Ovary (tissue), 3 donors: ENCODE data around the gene DEPDC1B.

Experiments
- CTCF ChIP-seq, 3 donors: fragments of 450-650 bp in 2 of 3; fragments of 200-600 bp in 1 of 3; IDR thresholded peaks; one replicate each; pipeline versions ENCODE4 v1.5.1 to v1.8.0; 2016 to 2022; ENCODE audit warnings: antibody characterized with exemption in 3 of 3, mild to moderate bottlenecking in 1 of 3
- POLR2A ChIP-seq: fragments of 450-650 bp; IDR thresholded peaks from one replicate; pipeline ENCODE4 v1.6.1; 2017; ENCODE audit warnings: antibody characterized with exemption, mild to moderate bottlenecking, moderate library complexity
- donor health status: DM: no; HTN: no; CAD: no.

GRCh38 chr5:60673334-60673733 is 26.6 kb downstream of the DEPDC1B start:
- no peak for TF ChIP-seq CTCF (IDR thresholded peaks at IDR 0.05)
- TF ChIP-seq POLR2A = no peak
